ENCODE results near the gene GSTM2.
"Not testable (repeated sequence)": the region's sequence is repeated elsewhere in the genome, so short reads cannot be mapped to it uniquely, and the experiment has no call there.

Gene GSTM2

DNA sequence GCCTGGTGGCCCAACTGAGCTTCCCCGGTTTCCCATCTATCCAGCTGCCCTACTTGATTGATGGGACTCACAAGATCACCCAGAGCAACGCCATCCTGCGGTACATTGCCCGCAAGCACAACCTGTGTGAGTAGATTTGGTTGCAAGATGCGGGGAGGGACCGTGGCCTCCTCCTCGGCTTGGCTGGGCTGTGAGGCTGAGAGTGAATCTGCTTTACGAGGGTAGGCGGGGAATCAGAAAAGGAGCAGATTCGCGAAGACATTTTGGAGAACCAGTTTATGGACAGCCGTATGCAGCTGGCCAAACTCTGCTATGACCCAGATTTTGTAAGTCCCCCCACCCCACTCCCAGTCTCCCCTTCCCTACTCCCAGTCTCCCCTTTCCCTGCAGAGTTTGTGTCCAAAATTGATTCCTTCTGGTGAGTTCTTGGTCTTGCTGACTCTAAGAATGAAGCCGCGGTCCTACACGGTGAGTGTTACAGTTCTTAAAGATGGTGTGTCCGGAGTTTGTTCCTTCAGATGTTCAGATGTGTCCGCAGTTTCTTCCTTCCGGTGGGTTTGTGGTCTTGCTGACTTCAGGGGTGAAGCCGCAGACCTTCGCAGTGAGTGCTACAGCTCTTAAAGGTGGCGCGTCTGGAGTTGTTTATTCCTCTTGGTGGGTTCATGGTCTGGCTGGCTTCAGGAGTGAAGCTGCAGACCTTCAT lies 1.5 kb downstream of the GSTM2 start:
- H3K27ac ChIP-seq (replicated peaks; ENCODE audit: low read length): no peak overlapping the region
- H3K23ac ChIP-seq (ENCODE audit: low read depth, low read length, poor library complexity): no peak overlapping the region
- peaks cover 0 to 2% of the 10 kb centered on the region in 2 donors for H3K9me3 ChIP-seq (replicated peaks in 1 of 2; ENCODE audit: control insufficient read depth in 2 of 2, insufficient read depth in 1 of 2, low read depth in 1 of 2, low read length in 2 of 2)
- no peak overlapping the region for H2BK120ac ChIP-seq (ENCODE audit: low read depth, low read length)
- no CpG with 5 or more reads among the region's 22 CpGs for WGBS, 2 donors (ENCODE audit: extremely low coverage in 2 of 2, insufficient read length in 2 of 2, insufficient replicate concordance in 1 of 2)
- no peak overlapping the region for H2BK12ac ChIP-seq (ENCODE audit: low read length)
- H3K27me3 ChIP-seq (ENCODE audit: control insufficient read depth in 3 of 3, insufficient read depth in 3 of 3, low read depth in 1 of 3, low read length in 3 of 3): no peaks in the 10 kb centered on the region
- H3K4ac ChIP-seq (ENCODE audit: low read length): no peak overlapping the region
- H3K14ac ChIP-seq (ENCODE audit: low read length): no peak overlapping the region
- no peak overlapping the region for H2AK5ac ChIP-seq (ENCODE audit: low read depth, low read length)
- peaks cover 2% of the 10 kb centered on the region for H3K79me1 ChIP-seq (ENCODE audit: low read depth, low read length)
- no peak overlapping the region for H3K4me3 ChIP-seq (ENCODE audit: low read length in 2 of 2)
- H3K4me2 ChIP-seq (ENCODE audit: insufficient read depth, low read length, poor library complexity, severe bottlenecking): no peak overlapping the region
- no peak overlapping the region for H3K9ac ChIP-seq (ENCODE audit: low read depth, low read length, poor library complexity)
- no peak overlapping the region for H3K18ac ChIP-seq (ENCODE audit: low read length)
- H4K8ac ChIP-seq (ENCODE audit: low read depth, low read length): no peak overlapping the region
- DNase-seq (ENCODE audit: low spot score): no peak
- peak overlapping the region; percentile 30 for H4K91ac ChIP-seq (ENCODE audit: low read depth, low read length, poor library complexity)
- H3K36me3 ChIP-seq (replicated peaks in 1 of 2; ENCODE audit: control insufficient read depth in 2 of 2, insufficient read depth in 2 of 2, low read length in 2 of 2): peaks cover 0 to 6% of the 10 kb centered on the region in 2 donors
- peaks cover 0 to 2% of the 10 kb centered on the region in 2 donors for H3K4me1 ChIP-seq (ENCODE audit: control insufficient read depth in 2 of 2, insufficient read depth in 1 of 2, low read depth in 1 of 2, low read length in 2 of 2)
- H2BK5ac ChIP-seq (ENCODE audit: low read length): no peak overlapping the region
- no peak overlapping the region for H2AFZ ChIP-seq (ENCODE audit: low read length)
- H2BK15ac ChIP-seq (ENCODE audit: low read length): no peak overlapping the region

DNA sequence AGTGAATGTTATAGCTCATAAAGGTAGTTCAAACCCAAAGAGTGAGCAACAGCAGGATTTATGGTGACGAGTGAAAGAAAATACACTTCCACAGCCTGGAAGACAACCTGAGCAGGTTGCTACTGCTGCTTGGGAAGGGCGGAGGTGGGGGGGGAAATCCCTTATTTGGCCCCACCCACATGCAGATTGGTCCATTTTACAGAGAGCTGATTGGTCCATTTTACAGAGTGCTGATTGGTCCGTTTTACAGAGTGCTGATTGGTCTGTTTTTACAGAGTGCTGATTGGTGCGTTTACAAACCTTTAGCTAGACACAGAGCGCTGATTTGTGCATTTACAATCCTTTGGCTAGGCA lies 2.1 kb downstream of the GSTM2 start:
- H2BK5ac ChIP-seq (ENCODE audit: low read length); H3K9me3 ChIP-seq (replicated peaks in 1 of 2; ENCODE audit: control insufficient read depth in 2 of 2, insufficient read depth in 1 of 2, low read depth in 1 of 2, low read length in 2 of 2); H3K4me1 ChIP-seq (ENCODE audit: control insufficient read depth in 2 of 2, insufficient read depth in 1 of 2, low read depth in 1 of 2, low read length in 2 of 2); H2AFZ ChIP-seq (ENCODE audit: low read length); H3K4me3 ChIP-seq (ENCODE audit: low read length in 2 of 2); H4K91ac ChIP-seq (ENCODE audit: low read depth, low read length, poor library complexity); H3K18ac ChIP-seq (ENCODE audit: low read length); H3K79me1 ChIP-seq (ENCODE audit: low read depth, low read length); H3K9ac ChIP-seq (ENCODE audit: low read depth, low read length, poor library complexity); H3K4ac ChIP-seq (ENCODE audit: low read length); H2BK120ac ChIP-seq (ENCODE audit: low read depth, low read length); H2AK5ac ChIP-seq (ENCODE audit: low read depth, low read length); H2BK15ac ChIP-seq (ENCODE audit: low read length); H3K27me3 ChIP-seq (ENCODE audit: control insufficient read depth in 3 of 3, insufficient read depth in 3 of 3, low read depth in 1 of 3, low read length in 3 of 3); DNase-seq (ENCODE audit: low spot score); H3K36me3 ChIP-seq (replicated peaks in 1 of 2; ENCODE audit: control insufficient read depth in 2 of 2, insufficient read depth in 2 of 2, low read length in 2 of 2); H3K14ac ChIP-seq (ENCODE audit: low read length); H4K8ac ChIP-seq (ENCODE audit: low read depth, low read length); H2BK12ac ChIP-seq (ENCODE audit: low read length); H3K23ac ChIP-seq (ENCODE audit: low read depth, low read length, poor library complexity); H3K27ac ChIP-seq (replicated peaks; ENCODE audit: low read length); H3K4me2 ChIP-seq (ENCODE audit: insufficient read depth, low read length, poor library complexity, severe bottlenecking): not testable (repeated sequence)
- no CpG with 5 or more reads among the region's 5 CpGs for WGBS, 2 donors (ENCODE audit: extremely low coverage in 2 of 2, insufficient read length in 2 of 2, insufficient replicate concordance in 1 of 2)

- Histone ChIP-seq H3K27me3 (ENCODE audit: control insufficient read depth in 3 of 3, insufficient read depth in 3 of 3, low read depth in 1 of 3, low read length in 3 of 3) (no peaks in the 10 kb centered on the region), H4K8ac (ENCODE audit: low read depth, low read length) (peak overlapping the region; percentile 43), H2BK12ac (ENCODE audit: low read length) (no peak overlapping the region), H3K14ac (ENCODE audit: low read length) (no peak overlapping the region), H3K79me1 (ENCODE audit: low read depth, low read length) (peaks cover 2% of the 10 kb centered on the region), H3K23ac (ENCODE audit: low read depth, low read length, poor library complexity) (no peak overlapping the region), H2BK15ac (ENCODE audit: low read length) (no peak overlapping the region), H2AK5ac (ENCODE audit: low read depth, low read length) (no peak overlapping the region), H3K4me2 (ENCODE audit: insufficient read depth, low read length, poor library complexity, severe bottlenecking) (no peak overlapping the region), H3K9ac (ENCODE audit: low read depth, low read length, poor library complexity) (no peak overlapping the region), H4K91ac (ENCODE audit: low read depth, low read length, poor library complexity) (no peak overlapping the region), H3K9me3 (replicated peaks in 1 of 2; ENCODE audit: control insufficient read depth in 2 of 2, insufficient read depth in 1 of 2, low read depth in 1 of 2, low read length in 2 of 2) (peaks cover 0 to 2% of the 10 kb centered on the region in 2 donors), H3K27ac (replicated peaks; ENCODE audit: low read length) (no peak overlapping the region), H2BK5ac (ENCODE audit: low read length) (no peak overlapping the region), H3K36me3 (replicated peaks in 1 of 2; ENCODE audit: control insufficient read depth in 2 of 2, insufficient read depth in 2 of 2, low read length in 2 of 2) (peaks cover 0 to 6% of the 10 kb centered on the region in 2 donors), H3K4me1 (ENCODE audit: control insufficient read depth in 2 of 2, insufficient read depth in 1 of 2, low read depth in 1 of 2, low read length in 2 of 2) (peaks cover 0 to 2% of the 10 kb centered on the region in 2 donors), H3K4me3 (ENCODE audit: low read length in 2 of 2) (no peak overlapping the region), H2BK120ac (ENCODE audit: low read depth, low read length) (no peak overlapping the region), H2AFZ (ENCODE audit: low read length) (no peak overlapping the region), H3K4ac (ENCODE audit: low read length) (no peak overlapping the region), H3K18ac (ENCODE audit: low read length) (no peak overlapping the region)
- no peak for DNase-seq (ENCODE audit: low spot score)
- no CpG with 5 or more reads among the region's 5 CpGs for WGBS, 2 donors (ENCODE audit: extremely low coverage in 2 of 2, insufficient read length in 2 of 2, insufficient replicate concordance in 1 of 2)
Observed at GRCh38 chr1:109671067-109671466, 3.2 kb downstream of the GSTM2 start.

DNA sequence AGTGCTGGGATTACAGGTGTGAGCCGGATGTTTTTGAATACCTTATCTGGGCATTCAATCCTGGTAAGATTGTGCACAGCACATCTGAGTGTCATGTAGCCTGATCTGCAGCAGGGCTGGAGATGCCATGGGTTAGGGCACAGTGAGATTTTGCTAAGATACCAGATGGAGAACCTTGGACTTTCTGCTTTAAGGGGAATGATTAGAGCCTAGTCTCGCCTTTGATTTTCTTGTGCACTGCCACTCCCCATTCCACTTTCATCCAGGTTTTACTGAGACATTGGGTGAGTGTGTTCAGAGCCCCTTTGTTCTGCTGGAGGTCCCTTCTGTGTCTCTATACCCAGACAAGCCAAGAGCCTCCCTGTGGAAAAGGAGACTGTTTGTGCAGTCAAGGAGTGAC lies 6.0 kb downstream of the GSTM2 start:
- not testable (repeated sequence) for H2BK15ac ChIP-seq (ENCODE audit: low read length); H3K36me3 ChIP-seq (replicated peaks in 1 of 2; ENCODE audit: control insufficient read depth in 2 of 2, insufficient read depth in 2 of 2, low read length in 2 of 2); H4K91ac ChIP-seq (ENCODE audit: low read depth, low read length, poor library complexity); DNase-seq (ENCODE audit: low spot score); H3K18ac ChIP-seq (ENCODE audit: low read length); H3K14ac ChIP-seq (ENCODE audit: low read length); H3K4me3 ChIP-seq (ENCODE audit: low read length in 2 of 2); H2BK120ac ChIP-seq (ENCODE audit: low read depth, low read length); H3K4me1 ChIP-seq (ENCODE audit: control insufficient read depth in 2 of 2, insufficient read depth in 1 of 2, low read depth in 1 of 2, low read length in 2 of 2); H2AFZ ChIP-seq (ENCODE audit: low read length); H2AK5ac ChIP-seq (ENCODE audit: low read depth, low read length); H3K79me1 ChIP-seq (ENCODE audit: low read depth, low read length); H3K9ac ChIP-seq (ENCODE audit: low read depth, low read length, poor library complexity); H3K4ac ChIP-seq (ENCODE audit: low read length); H2BK12ac ChIP-seq (ENCODE audit: low read length); H3K23ac ChIP-seq (ENCODE audit: low read depth, low read length, poor library complexity); H3K9me3 ChIP-seq (replicated peaks in 1 of 2; ENCODE audit: control insufficient read depth in 2 of 2, insufficient read depth in 1 of 2, low read depth in 1 of 2, low read length in 2 of 2); H3K27me3 ChIP-seq (ENCODE audit: control insufficient read depth in 3 of 3, insufficient read depth in 3 of 3, low read depth in 1 of 3, low read length in 3 of 3); H2BK5ac ChIP-seq (ENCODE audit: low read length); H4K8ac ChIP-seq (ENCODE audit: low read depth, low read length); H3K4me2 ChIP-seq (ENCODE audit: insufficient read depth, low read length, poor library complexity, severe bottlenecking); H3K27ac ChIP-seq (replicated peaks; ENCODE audit: low read length)
- WGBS, 2 donors (ENCODE audit: extremely low coverage in 2 of 2, insufficient read length in 2 of 2, insufficient replicate concordance in 1 of 2): no CpG with 5 or more reads among the region's 2 CpGs
